GM12878 (cell line): ENCODE data around the gene PPP1R36. TPM values are rescaled to one million over a fixed set of nuclear protein-coding genes. Genes with fewer than 3 reads are reported as not detected.

Source experiments
- ATAC-seq: fragments of 200-7000 bp; cut with Tn5 transposase; 3 replicates; pipeline ENCODE4 v1.9.1; 2020; ENCODE audit warnings: mild to moderate bottlenecking, moderate library complexity
- BruUV-seq: library from RNA; stranded (reverse); fragments of 400-500 nt; replicated peaks from 2 replicates; lab custom pipeline; 2021; lab: Mats Ljungman, UMichigan
- CTCF ChIA-PET: fragments of 300-600 bp; sonication (Branson Sonifier 250); formaldehyde crosslinking; extraction: SDS; loops from one replicate; lab custom pipeline; 2021; ENCODE audit warnings: inconsistent platforms; lab: Yijun Ruan, JAX
- POLR2A ChIA-PET: fragments of 350-600 bp; formaldehyde crosslinking; extraction: SDS; loops from one replicate; lab custom pipeline; 2021; ENCODE audit warnings: inconsistent platforms; lab: Charles Lee
- RAD21 ChIA-PET: fragments of 300-600 bp; sonication (Branson Sonifier 250); formaldehyde crosslinking; loops from one replicate; lab custom pipeline; 2023; ENCODE audit warnings: antibody characterized with exemption; ENCODE audit not compliant: unreplicated experiment; lab: Charles Lee
- SMC1A ChIA-PET: fragments of 300-600 bp; sonication (Branson Sonifier 250); formaldehyde crosslinking; loops from one replicate; lab custom pipeline; 2023; ENCODE audit not compliant: unreplicated experiment, uncharacterized antibody; lab: Charles Lee
- DNase-seq: peaks from one replicate; pipeline ENCODE4 v3.0.0-alpha.2; 2011; ENCODE audit warnings: low read depth, low spot score
- FAIRE-seq: peaks from 3 replicates; lab custom pipeline; 2011; peaks lifted over from hg19 to GRCh38; lab: Jason Lieb, UNC
- H2AFZ ChIP-seq: 2 replicates; pipeline ENCODE4 v1.6.0; 2011; ENCODE audit warnings: low read depth, low read length, control low read depth; ENCODE audit not compliant: control insufficient read depth
- H3K27ac ChIP-seq: 2 replicates; pipeline ENCODE4 v1.5.1; 2011; ENCODE audit warnings: control low read depth; ENCODE audit not compliant: control insufficient read depth, insufficient read depth
- H3K27me3 ChIP-seq, 2 experiments: replicated peaks in 1 of 2; 2 replicates each; pipeline versions ENCODE4 v1.6.0 to v1.6.1; 2011; ENCODE audit warnings: low read length in 1 of 2; ENCODE audit not compliant: control insufficient read depth in 2 of 2, insufficient read depth in 2 of 2
- H3K36me3 ChIP-seq, 2 experiments: 2 replicates each; pipeline ENCODE4 v1.5.1; 2011; ENCODE audit warnings: low read length in 1 of 2; ENCODE audit not compliant: control insufficient read depth in 2 of 2, insufficient read depth in 2 of 2
- H3K4me1 ChIP-seq: 2 replicates; pipeline ENCODE4 v1.6.1; 2011; ENCODE audit warnings: mild to moderate bottlenecking, low read length, moderate library complexity, mixed read lengths; ENCODE audit not compliant: control insufficient read depth, insufficient read depth
- H3K4me2 ChIP-seq: 2 replicates; pipeline ENCODE4 v1.6.0; 2011; ENCODE audit warnings: control low read depth; ENCODE audit not compliant: control insufficient read depth, insufficient read depth
- H3K4me3 ChIP-seq: fragments of 200-600 bp; sonication (generic); 2 replicates; pipeline ENCODE4 v1.5.1; 2016
- H3K79me2 ChIP-seq: 2 replicates; pipeline ENCODE4 v1.6.0; 2011; ENCODE audit warnings: low read length; ENCODE audit not compliant: control insufficient read depth, insufficient read depth
- H3K9ac ChIP-seq: 2 replicates; pipeline ENCODE4 v1.8.0; 2011; ENCODE audit warnings: low read length, control low read depth, mixed read lengths; ENCODE audit not compliant: control insufficient read depth, insufficient read depth
- H3K9me3 ChIP-seq: replicated peaks from 3 replicates; pipeline ENCODE4 v1.5.1; 2011; ENCODE audit warnings: mild to moderate bottlenecking, low read length; ENCODE audit not compliant: control insufficient read depth, insufficient read depth
- H4K20me1 ChIP-seq: 2 replicates; pipeline ENCODE4 v1.6.0; 2011; ENCODE audit not compliant: control insufficient read depth, insufficient read depth
- HSF1 ChIP-seq: fragments of 150-350 bp; IDR thresholded peaks from 2 replicates; pipeline ENCODE4 v1.6.1; 2014; ENCODE audit warnings: mild to moderate bottlenecking, low read depth, low read length
- WGBS: methylation state at CpG from one replicate; pipeline ENCODE4 v1.1.6; 2016; ENCODE audit warnings: low lambda C conversion rate; ENCODE audit not compliant: insufficient replicate concordance, insufficient coverage; ENCODE audit errors: missing lambda C conversion rate; 5-methylcytosine and 5-hydroxymethylcytosine counted together
- in situ Hi-C: fragments of 300-500 bp; cut with MboI; formaldehyde crosslinking; loops from 9 replicates; pipeline ENCODE4 v1.14.3; 2018; ENCODE audit warnings: mixed read lengths
- intact Hi-C: fragments of 100-400 bp; cut with micrococcal nuclease; formaldehyde crosslinking; loops from one replicate; pipeline ENCODE4 v1.14.2; 2022; ENCODE audit not compliant: unreplicated experiment
- polyA plus RNA-seq, 11 experiments: library from polyadenylated mRNA; depleted of rRNA in 4 of 11; unstranded in 6 of 11; stranded (reverse) in 5 of 11; fragments of >200 nt; fragmentation: Nextera tagmentation in 4 of 11; fragmentation: Illumina TruSeq in 1 of 11; extraction: Ambion mirVana in 4 of 11; extraction: Trizol in 1 of 11; gene quantifications; 1 replicate in 1 of 11; 2 replicates in 10 of 11; pipeline versions ENCODE4 v1.2.1 to v1.2.3, GENCODE V29; 2011 to 2016; ENCODE audit warnings: inconsistent platforms in 2 of 11, missing spikeins in 2 of 11, low read depth in 1 of 11
- total RNA-seq, 4 experiments: library from RNA; depleted of rRNA in 3 of 4; stranded (reverse); fragments of >200 nt in 3 of 4; fragmentation: Illumina TruSeq in 1 of 4; extraction: Trizol in 1 of 4; gene quantifications; 2 replicates each; pipeline versions ENCODE4 v1.2.1 to v1.2.3, GENCODE V29; 2013 to 2021

The PPP1R36 gene
- total and polyA plus RNA-seq, 10 of the 15 experiments (the other 5 are each of a cell fraction or from before 2014, with no cell fraction given) = 0.12 to 0.13 TPM; not detected in 8

DNA sequence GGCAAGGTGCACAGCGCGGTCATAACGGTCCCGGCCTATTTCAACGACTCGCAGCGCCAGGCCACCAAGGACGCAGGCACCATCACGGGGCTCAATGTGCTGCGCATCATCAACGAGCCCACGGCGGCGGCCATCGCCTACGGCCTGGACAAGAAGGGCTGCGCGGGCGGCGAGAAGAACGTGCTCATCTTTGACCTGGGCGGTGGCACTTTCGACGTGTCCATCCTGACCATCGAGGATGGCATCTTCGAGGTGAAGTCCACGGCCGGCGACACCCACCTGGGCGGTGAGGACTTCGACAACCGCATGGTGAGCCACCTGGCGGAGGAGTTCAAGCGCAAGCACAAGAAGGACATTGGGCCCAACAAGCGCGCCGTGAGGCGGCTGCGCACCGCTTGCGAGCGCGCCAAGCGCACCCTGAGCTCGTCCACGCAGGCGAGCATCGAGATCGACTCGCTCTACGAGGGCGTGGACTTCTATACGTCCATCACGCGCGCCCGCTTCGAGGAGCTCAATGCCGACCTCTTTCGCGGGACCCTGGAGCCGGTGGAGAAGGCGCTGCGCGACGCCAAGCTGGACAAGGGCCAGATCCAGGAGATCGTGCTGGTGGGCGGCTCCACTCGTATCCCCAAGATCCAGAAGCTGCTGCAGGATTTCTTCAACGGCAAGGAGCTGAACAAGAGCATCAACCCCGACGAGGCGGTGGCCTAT is 8.3 kb upstream of the PPP1R36 start:
- DNase-seq (no peak), FAIRE-seq (no peak), ATAC-seq (no peak)
- TF ChIP-seq HSF1 = no peak
- 93% methylated on average over 73 of the region's 73 CpGs for WGBS
- Histone ChIP-seq H3K79me2 (no peaks in the 10 kb centered on the region), H3K4me2 (peak overlapping the region; percentile 26; the same call in 1 of the 2 replicates), H3K36me3 (no peaks in the 10 kb centered on the region), H3K9ac (no peak overlapping the region), H3K27ac (no peak overlapping the region), H3K4me3 (no peak overlapping the region), H3K27me3 (peaks cover 6 to 9% of the 10 kb centered on the region in 2 experiments), H3K9me3 (peaks cover 15% of the 10 kb centered on the region; the same call in 2 of the 3 replicates), H4K20me1 (no peaks in the 10 kb centered on the region), H3K4me1 (peaks cover 4% of the 10 kb centered on the region; the same call in 1 of the 2 replicates), H2AFZ (no peak overlapping the region)
- POLR2A ChIA-PET = no interaction called here
- in situ Hi-C loops (no loop called here), intact Hi-C loops (loop anchor here (2.0 to 5.0 kb wide), 3 partner anchors 37 to 221 kb away; partner anchors contain the start of gene ZBTB1)
- CTCF ChIA-PET = no interaction called here
- RAD21 ChIA-PET = no interaction called here
- SMC1A ChIA-PET = no interaction called here
- BruUV-seq = no TSS peak
